Measurements from ENCODE around the gene ERVV-1. TPM values are rescaled to one million over a fixed set of nuclear protein-coding genes. Genes with fewer than 3 reads are reported as not detected.
A peak's percentile ranks its signal among the peaks of the same experiment; 100 is the strongest.

The ERVV-1 gene
- total RNA-seq, 1 experiment from 2014 or later: not detected

- Histone ChIP-seq H3K4me1 (ENCODE audit: insufficient read depth, low read length) (no peaks in the 10 kb centered on the region), H4K20me1 (ENCODE audit: low read length) (no peaks in the 10 kb centered on the region), H3K27ac (ENCODE audit: low read length) (no peak overlapping the region), H3F3A (ENCODE audit: low read length, unreplicated experiment) (no peaks in the 10 kb centered on the region), H3K9ac (ENCODE audit: low read length) (no peak overlapping the region), H3K4me2 (ENCODE audit: low read length) (no peak overlapping the region), H3K36me3 (ENCODE audit: low read depth, low read length) (no peaks in the 10 kb centered on the region), H3K27me3 (ENCODE audit: low read length) (no peaks in the 10 kb centered on the region), H3K9me3 (ENCODE audit: low read length) (peaks cover 6% of the 10 kb centered on the region; the same call in 1 of the 2 replicates), H3K4me3 (ENCODE audit: low read length) (no peak overlapping the region), H3K9me2 (replicated peaks; ENCODE audit: low read length) (no peaks in the 10 kb centered on the region), H2AFZ (ENCODE audit: low read length) (no peak overlapping the region), H3K79me2 (ENCODE audit: low read length) (no peaks in the 10 kb centered on the region)
- TF ChIP-seq, protein P1, sequence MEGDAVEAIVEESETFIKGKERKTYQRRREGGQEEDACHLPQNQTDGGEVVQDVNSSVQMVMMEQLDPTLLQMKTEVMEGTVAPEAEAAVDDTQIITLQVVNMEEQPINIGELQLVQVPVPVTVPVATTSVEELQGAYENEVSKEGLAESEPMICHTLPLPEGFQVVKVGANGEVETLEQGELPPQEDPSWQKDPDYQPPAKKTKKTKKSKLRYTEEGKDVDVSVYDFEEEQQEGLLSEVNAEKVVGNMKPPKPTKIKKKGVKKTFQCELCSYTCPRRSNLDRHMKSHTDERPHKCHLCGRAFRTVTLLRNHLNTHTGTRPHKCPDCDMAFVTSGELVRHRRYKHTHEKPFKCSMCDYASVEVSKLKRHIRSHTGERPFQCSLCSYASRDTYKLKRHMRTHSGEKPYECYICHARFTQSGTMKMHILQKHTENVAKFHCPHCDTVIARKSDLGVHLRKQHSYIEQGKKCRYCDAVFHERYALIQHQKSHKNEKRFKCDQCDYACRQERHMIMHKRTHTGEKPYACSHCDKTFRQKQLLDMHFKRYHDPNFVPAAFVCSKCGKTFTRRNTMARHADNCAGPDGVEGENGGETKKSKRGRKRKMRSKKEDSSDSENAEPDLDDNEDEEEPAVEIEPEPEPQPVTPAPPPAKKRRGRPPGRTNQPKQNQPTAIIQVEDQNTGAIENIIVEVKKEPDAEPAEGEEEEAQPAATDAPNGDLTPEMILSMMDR (conservative IDR thresholded peaks at IDR 0.05; ENCODE audit: low read depth, low read length): no peak
- TF ChIP-seq EZH2 (IDR thresholded peaks at IDR 0.05; ENCODE audit: low read length, unreplicated experiment) (no peak), EZH2phosphoT487 (IDR thresholded peaks at IDR 0.05; ENCODE audit: borderline replicate concordance, low read length) (no peak)
- ATAC-seq (no peak), DNase-seq (peak; percentile 13)
- intact Hi-C loops (cut with micrococcal nuclease): no loop called here
- ChIA-PET POLR2A (ENCODE audit: unreplicated experiment) (interaction anchor here (0.7 kb wide), 1 partner anchor 1031 kb away, joined by 4 read pairs; no protein-coding TSS in a partner anchor), CTCF (no interaction called here)
- BruUV-seq (replicated peaks): no TSS peak
Observed at GRCh38 chr19:53055117-53055516, 41.4 kb downstream of the ERVV-1 start.

- no peak overlapping the region for H3K9ac ChIP-seq (ENCODE audit: low read length)
- H3K9me2 ChIP-seq (replicated peaks; ENCODE audit: low read length): no peaks in the 10 kb centered on the region
- intact Hi-C loops (cut with micrococcal nuclease): no loop called here
- no peak overlapping the region for H3K27ac ChIP-seq (ENCODE audit: low read length)
- no peaks in the 10 kb centered on the region for H3F3A ChIP-seq (ENCODE audit: low read length, unreplicated experiment)
- H3K4me1 ChIP-seq (ENCODE audit: insufficient read depth, low read length): no peaks in the 10 kb centered on the region
- peak overlapping the region; percentile 40 for H2AFZ ChIP-seq (ENCODE audit: low read length)
- peak overlapping the region; percentile 37 for H3K4me3 ChIP-seq (ENCODE audit: low read length)
- no peaks in the 10 kb centered on the region for H4K20me1 ChIP-seq (ENCODE audit: low read length)
- ATAC-seq (peak; percentile 65), DNase-seq (peak; percentile 30)
- H3K27me3 ChIP-seq (ENCODE audit: low read length): no peaks in the 10 kb centered on the region
- H3K9me3 ChIP-seq (ENCODE audit: low read length): peaks cover 3% of the 10 kb centered on the region; the same call in 1 of the 2 replicates
- POLR2A ChIA-PET (ENCODE audit: unreplicated experiment): no interaction called here
- no peaks in the 10 kb centered on the region for H3K36me3 ChIP-seq (ENCODE audit: low read depth, low read length)
- H3K79me2 ChIP-seq (ENCODE audit: low read length): no peaks in the 10 kb centered on the region
- TF ChIP-seq EZH2 (IDR thresholded peaks at IDR 0.05; ENCODE audit: low read length, unreplicated experiment) (no peak), EZH2phosphoT487 (IDR thresholded peaks at IDR 0.05; ENCODE audit: borderline replicate concordance, low read length) (no peak)
- TF ChIP-seq, protein P1 (conservative IDR thresholded peaks at IDR 0.05; ENCODE audit: low read depth, low read length): no peak
- H3K4me2 ChIP-seq (ENCODE audit: low read length): peak overlapping the region; percentile 65
- CTCF ChIA-PET: no interaction called here
- no TSS peak for BruUV-seq (replicated peaks)
Observed at GRCh38 chr19:53057904-53058580, 44.3 kb downstream of the ERVV-1 start.

Other genes with a start within 250 kb of the ERVV-1 start
- gene ZNF600, start 227.1 kb upstream of the ERVV-1 start, total RNA-seq (2014; rRNA removed): 5.4 and 8.6 TPM in 2 replicates
- gene ZNF28, start 192.3 kb upstream of the ERVV-1 start, total RNA-seq (2014; rRNA removed): 12.7 and 29.7 TPM in 2 replicates
- 18.7 and 21.5 TPM in 2 replicates for gene ZNF468, start 156.3 kb upstream of the ERVV-1 start, total RNA-seq (2014; rRNA removed)
- gene ZNF320, start 116.3 kb upstream of the ERVV-1 start, total RNA-seq (2014; rRNA removed): 7.7 and 10.6 TPM in 2 replicates
- 5.2 and 5.4 TPM in 2 replicates for gene ZNF888, start 90.5 kb upstream of the ERVV-1 start, total RNA-seq (2014; rRNA removed)
- gene ZNF816, start 51.0 kb upstream of the ERVV-1 start, total RNA-seq (2014; rRNA removed): 7.6 and 10.2 TPM in 2 replicates
- not detected in 2 replicates for gene ERVV-2, start 30.8 kb downstream of the ERVV-1 start, total RNA-seq (2014; rRNA removed)
- gene ZNF160, start 89.5 kb downstream of the ERVV-1 start, total RNA-seq (2014; rRNA removed): 22.3 and 25.1 TPM in 2 replicates
- 1.3 and 5.2 TPM in 2 replicates for gene ZNF415, start 119.0 kb downstream of the ERVV-1 start, total RNA-seq (2014; rRNA removed)
- gene ZNF347, start 145.1 kb downstream of the ERVV-1 start, total RNA-seq (2014; rRNA removed): 8.5 and 9.1 TPM in 2 replicates
- 0.77 and 0.81 TPM in 2 replicates for gene ZNF665, start 179.4 kb downstream of the ERVV-1 start, total RNA-seq (2014; rRNA removed)
- 8.0 and 14.1 TPM in 2 replicates for gene ZNF677, start 241.0 kb downstream of the ERVV-1 start, total RNA-seq (2014; rRNA removed)
- not detected in 2 replicates for gene VN1R2, start 244.4 kb downstream of the ERVV-1 start, total RNA-seq (2014; rRNA removed)

Data from PC-3 (cell line).